ENCODE results near the gene LYPD6B. TPM values are rescaled to one million over a fixed set of nuclear protein-coding genes. Genes with fewer than 3 reads are reported as not detected.
A peak's percentile ranks its signal among the peaks of the same experiment; 100 is the strongest.

LYPD6B gene
- total RNA-seq, 1 donor from 2014 or later, result 13.5 TPM

GRCh38 chr2:149094217-149095015 lies 55.9 kb downstream of the LYPD6B start:
- no peaks in the 10 kb centered on the region for H3K9me3 Mint-ChIP-seq (ENCODE audit: unreplicated experiment)
- TF ChIP-seq CTCF (IDR thresholded peaks at IDR 0.05), result no peak
- H3K27me3 Mint-ChIP-seq (ENCODE audit: unreplicated experiment), result no peaks in the 10 kb centered on the region
- H3K4me1 Mint-ChIP-seq (ENCODE audit: unreplicated experiment), result peaks cover 49% of the 10 kb centered on the region
- H3K4me3 Mint-ChIP-seq (ENCODE audit: unreplicated experiment), result peak overlapping the region; percentile 16
- no peaks in the 10 kb centered on the region for H3K36me3 Mint-ChIP-seq (ENCODE audit: unreplicated experiment)
- peak overlapping the region; percentile 69 for H3K27ac Mint-ChIP-seq (ENCODE audit: unreplicated experiment)
- DNase-seq (ENCODE audit: extremely low spot score, unreplicated experiment), result no peak

- TF ChIP-seq CTCF (IDR thresholded peaks at IDR 0.05), result no peak
Measured at GRCh38 chr2:149098701-149099100, 60.2 kb downstream of the LYPD6B start.

GRCh38 chr2:149099298-149099697 lies 60.8 kb downstream of the LYPD6B start:
- H3K36me3 Mint-ChIP-seq (ENCODE audit: unreplicated experiment), result no peaks in the 10 kb centered on the region
- H3K27ac Mint-ChIP-seq (ENCODE audit: unreplicated experiment), result no peak overlapping the region
- H3K9me3 Mint-ChIP-seq (ENCODE audit: unreplicated experiment), result no peaks in the 10 kb centered on the region
- H3K27me3 Mint-ChIP-seq (ENCODE audit: unreplicated experiment), result no peaks in the 10 kb centered on the region
- H3K4me1 Mint-ChIP-seq (ENCODE audit: unreplicated experiment), result peaks cover 41% of the 10 kb centered on the region
- TF ChIP-seq CTCF (IDR thresholded peaks at IDR 0.05), result no peak
- no peak overlapping the region for H3K4me3 Mint-ChIP-seq (ENCODE audit: unreplicated experiment)
- DNase-seq (ENCODE audit: extremely low spot score, unreplicated experiment), result no peak

More at GRCh38 chr2:149098701-149099100, 60.2 kb downstream of the LYPD6B start:
- H3K9me3 Mint-ChIP-seq (ENCODE audit: unreplicated experiment), result no peaks in the 10 kb centered on the region
- no peaks in the 10 kb centered on the region for H3K27me3 Mint-ChIP-seq (ENCODE audit: unreplicated experiment)
- no peak overlapping the region for H3K27ac Mint-ChIP-seq (ENCODE audit: unreplicated experiment)
- H3K4me1 Mint-ChIP-seq (ENCODE audit: unreplicated experiment), result peaks cover 47% of the 10 kb centered on the region
- no peak overlapping the region for H3K4me3 Mint-ChIP-seq (ENCODE audit: unreplicated experiment)
- H3K36me3 Mint-ChIP-seq (ENCODE audit: unreplicated experiment), result no peaks in the 10 kb centered on the region
- DNase-seq (ENCODE audit: extremely low spot score, unreplicated experiment), result no peak

- H3K4me3 Mint-ChIP-seq (ENCODE audit: unreplicated experiment), result no peak overlapping the region
- no peaks in the 10 kb centered on the region for H3K36me3 Mint-ChIP-seq (ENCODE audit: unreplicated experiment)
- H3K27ac Mint-ChIP-seq (ENCODE audit: unreplicated experiment), result no peak overlapping the region
- DNase-seq (ENCODE audit: extremely low spot score, unreplicated experiment), result no peak
- H3K27me3 Mint-ChIP-seq (ENCODE audit: unreplicated experiment), result no peaks in the 10 kb centered on the region
- no peak for TF ChIP-seq CTCF (IDR thresholded peaks at IDR 0.05)
- peaks cover 6% of the 10 kb centered on the region for H3K9me3 Mint-ChIP-seq (ENCODE audit: unreplicated experiment)
- H3K4me1 Mint-ChIP-seq (ENCODE audit: unreplicated experiment), result peaks cover 28% of the 10 kb centered on the region
Measured at GRCh38 chr2:149100739-149101699, 62.5 kb downstream of the LYPD6B start.

- no peak for TF ChIP-seq CTCF (IDR thresholded peaks at IDR 0.05)
- H3K9me3 Mint-ChIP-seq (ENCODE audit: unreplicated experiment), result peaks cover 9% of the 10 kb centered on the region
- H3K4me1 Mint-ChIP-seq (ENCODE audit: unreplicated experiment), result peaks cover 23% of the 10 kb centered on the region
Measured at GRCh38 chr2:149101818-149102217, 63.3 kb downstream of the LYPD6B start.

More at GRCh38 chr2:149101818-149102217, 63.3 kb downstream of the LYPD6B start:
- DNase-seq (ENCODE audit: extremely low spot score, unreplicated experiment), result no peak
- Mint-ChIP-seq H3K27me3 (ENCODE audit: unreplicated experiment) (no peaks in the 10 kb centered on the region), H3K27ac (ENCODE audit: unreplicated experiment) (no peak overlapping the region), H3K4me3 (ENCODE audit: unreplicated experiment) (no peak overlapping the region), H3K36me3 (ENCODE audit: unreplicated experiment) (no peaks in the 10 kb centered on the region)
